ENCODE measurements around the gene CACNA1E.

The CACNA1E gene

GRCh38 chr1:181768211-181768929, 285.1 kb downstream of the CACNA1E start:
- DNase-seq = no peak
- intact Hi-C loops (cut with DNase I) = no loop called here

DNA sequence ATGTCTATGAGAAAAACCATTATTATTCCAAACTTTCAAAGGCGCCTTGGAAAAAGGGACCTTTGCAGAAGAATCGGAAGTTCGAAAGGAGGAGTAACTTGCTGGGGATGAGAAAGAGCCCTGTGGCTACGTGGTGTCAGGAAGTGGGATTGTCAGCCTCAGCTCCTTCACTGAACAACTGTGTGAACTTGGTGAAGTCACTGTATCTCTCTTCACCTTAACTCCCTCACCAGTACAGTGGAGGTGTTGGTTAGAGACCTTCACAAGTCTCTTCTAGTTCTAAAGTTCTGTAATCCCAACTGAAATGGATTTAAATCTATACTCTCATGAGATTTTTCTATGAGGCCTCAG, 285.6 kb downstream of the CACNA1E start:
- intact Hi-C loops (cut with DNase I) = no loop called here

GRCh38 chr1:181769846-181770245, 286.5 kb downstream of the CACNA1E start:
- DNase-seq = peak in 18 of 42 donors; percentile 15 to 81 (median 33)
- intact Hi-C loops (cut with DNase I) = no loop called here

More for the DNA sequence above, 285.6 kb downstream of the CACNA1E start:
- no peak for DNase-seq

GRCh38 chr1:181772714-181773113, 289.4 kb downstream of the CACNA1E start:
- DNase-seq = peak in 4 of 42 donors; percentile 12 to 58 (median 33)
- intact Hi-C loops (cut with DNase I) = no loop called here

DNA sequence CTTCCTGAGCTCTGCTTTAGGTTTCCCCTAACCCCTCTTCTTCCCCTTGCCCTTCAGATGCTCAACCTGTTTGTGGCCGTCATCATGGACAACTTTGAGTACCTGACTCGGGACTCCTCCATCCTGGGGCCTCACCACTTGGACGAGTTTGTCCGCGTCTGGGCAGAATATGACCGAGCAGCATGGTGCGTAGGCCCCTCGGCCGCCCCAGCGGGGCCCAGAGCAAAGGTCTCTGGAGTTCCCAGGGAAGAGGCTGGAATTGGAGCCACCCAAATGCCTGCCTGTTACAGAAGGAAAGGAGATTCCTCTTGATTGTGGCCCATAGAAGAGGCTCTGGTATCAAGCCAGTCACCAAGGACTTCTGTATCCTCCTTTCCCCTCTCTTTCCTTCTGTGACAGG, 292.7 kb downstream of the CACNA1E start:
- intact Hi-C loops (cut with DNase I) = no loop called here
- no peak for DNase-seq

GRCh38 chr1:181777286-181777685, 294.0 kb downstream of the CACNA1E start:
- intact Hi-C loops (cut with DNase I) = no loop called here
- DNase-seq = no peak

DNA sequence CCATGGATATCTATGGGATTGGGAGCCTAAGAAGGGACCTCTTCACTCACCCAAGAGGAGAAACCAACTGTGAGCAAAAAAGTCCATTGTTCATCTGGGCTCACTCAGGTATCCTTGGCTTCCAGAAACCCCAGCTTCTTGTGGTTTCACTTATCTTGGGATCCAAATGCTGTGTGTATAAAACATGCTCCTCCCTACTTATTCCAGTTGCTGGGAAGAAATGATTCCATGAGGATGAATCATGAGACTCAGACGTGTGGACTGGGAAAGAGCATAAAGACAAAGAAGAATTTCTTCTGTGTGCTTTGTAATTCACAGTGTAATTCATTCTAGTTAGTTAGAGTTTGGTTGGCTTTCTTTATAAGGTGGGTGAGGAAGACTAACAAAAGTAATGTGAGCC, 294.5 kb downstream of the CACNA1E start:
- DNase-seq = no peak
- intact Hi-C loops (cut with DNase I) = no loop called here

- intact Hi-C loops (cut with DNase I) = no loop called here
- peak in 1 of 42 donors; percentile 7 for DNase-seq
Observed at GRCh38 chr1:181778640-181779260, 295.4 kb downstream of the CACNA1E start.

DNA sequence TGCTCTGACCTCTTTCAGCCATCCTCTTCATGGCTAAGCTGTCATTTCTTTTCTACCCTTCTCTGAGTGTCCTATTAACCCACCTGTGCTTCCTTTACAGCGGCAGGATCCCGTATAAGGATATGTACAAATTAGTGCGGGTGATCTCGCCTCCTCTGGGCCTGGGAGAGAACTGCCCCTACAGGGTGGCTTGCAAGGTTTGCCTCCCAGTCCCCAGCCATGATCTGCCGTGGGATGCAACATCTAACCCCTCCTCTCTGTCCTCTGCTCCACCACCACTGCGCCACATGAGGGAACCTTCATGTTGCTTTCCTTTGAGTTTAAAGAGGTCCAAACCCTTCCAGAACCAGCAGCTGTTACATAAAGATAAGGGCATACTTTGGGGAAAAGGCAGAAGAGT, 296.0 kb downstream of the CACNA1E start:
- intact Hi-C loops (cut with DNase I) = no loop called here
- DNase-seq = no peak

- intact Hi-C loops (cut with DNase I) = no loop called here
- no peak for DNase-seq
Observed at GRCh38 chr1:181783208-181783607, 299.9 kb downstream of the CACNA1E start.

DNA sequence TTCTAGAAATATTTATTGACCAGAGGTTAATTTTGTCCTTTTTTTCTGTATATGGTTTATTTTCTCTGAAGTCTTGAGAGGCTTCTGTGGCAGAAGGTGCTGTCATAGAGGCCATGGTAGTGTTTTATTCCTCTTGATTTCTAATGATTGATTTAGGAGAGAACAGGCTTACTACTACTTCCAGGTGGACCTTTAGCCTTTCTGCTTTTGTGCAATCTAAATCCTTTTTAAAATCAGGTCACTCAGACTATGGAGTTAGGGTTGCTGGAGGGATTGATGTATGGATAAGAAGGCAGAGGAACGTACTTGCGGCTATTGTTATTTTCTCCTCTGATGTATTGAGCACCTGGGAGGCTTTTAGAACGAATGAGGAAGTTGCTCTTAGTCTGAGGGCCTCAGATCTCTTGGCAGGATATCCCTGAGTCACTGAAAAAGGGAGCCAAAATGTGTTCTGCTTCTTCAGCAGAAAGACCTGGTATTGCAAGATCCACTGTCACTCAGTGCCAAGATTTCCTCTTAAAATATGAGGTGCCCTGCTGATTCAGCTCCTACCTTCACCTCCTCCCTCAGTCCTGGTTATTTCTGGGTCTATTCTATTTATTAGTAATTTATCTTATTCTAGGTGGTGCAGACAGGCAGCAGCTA, 300.8 kb downstream of the CACNA1E start:
- DNase-seq = peak in 5 of 42 donors; percentile 9 to 63 (median 21)
- intact Hi-C loops (cut with DNase I) = no loop called here

GRCh38 chr1:181789395-181789794, 306.1 kb downstream of the CACNA1E start:
- intact Hi-C loops (cut with DNase I) = no loop called here
- DNase-seq = peak in 4 of 42 donors; percentile 14 to 35 (median 30)

DNA sequence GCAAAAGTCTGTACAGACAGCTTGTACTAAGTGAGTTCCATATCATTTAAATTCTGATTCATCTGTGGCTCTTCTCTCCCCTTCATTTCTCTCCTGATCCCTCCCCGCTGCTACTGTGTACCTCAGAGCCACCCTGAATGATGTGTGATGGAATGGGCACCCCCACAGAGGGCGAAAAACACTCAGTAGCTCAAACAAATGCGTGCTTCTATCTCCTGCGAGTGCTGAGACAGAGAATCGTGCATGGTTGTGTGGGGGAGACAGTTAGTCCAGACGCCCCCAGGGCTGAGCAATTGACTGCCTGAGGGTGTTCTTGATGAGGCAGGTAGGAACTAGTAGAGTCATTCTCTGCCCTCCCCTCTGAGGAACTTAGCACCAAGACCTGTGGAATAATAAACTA, 308.4 kb downstream of the CACNA1E start:
- intact Hi-C loops (cut with DNase I) = no loop called here
- DNase-seq = peak; percentile 39 to 95 (median 76)

- intact Hi-C loops (cut with DNase I) = no loop called here
- no peak for DNase-seq
Observed at GRCh38 chr1:181793831-181794230, 310.5 kb downstream of the CACNA1E start.

DNA sequence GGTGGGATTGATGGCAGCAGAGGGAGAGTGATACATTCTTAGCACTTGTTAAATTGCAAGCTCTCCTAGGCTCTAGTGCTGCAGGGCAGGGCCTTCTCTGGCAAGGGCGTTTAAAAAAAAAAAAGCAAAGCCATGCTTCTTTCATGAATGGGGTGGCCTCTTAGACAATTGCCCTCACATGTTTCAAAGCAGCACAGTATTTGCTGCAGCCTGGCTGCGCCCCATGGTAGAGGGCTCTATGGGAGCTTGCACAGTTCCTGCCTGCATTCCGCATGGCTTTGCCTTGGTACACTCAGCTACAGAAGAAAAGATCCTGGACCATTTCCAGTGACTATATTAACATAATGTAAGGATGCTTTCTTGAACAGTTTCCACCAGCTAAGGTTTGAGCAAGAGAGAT, 311.0 kb downstream of the CACNA1E start:
- intact Hi-C loops (cut with DNase I) = no loop called here
- DNase-seq = peak in 6 of 42 donors; percentile 13 to 33 (median 28)

DNA sequence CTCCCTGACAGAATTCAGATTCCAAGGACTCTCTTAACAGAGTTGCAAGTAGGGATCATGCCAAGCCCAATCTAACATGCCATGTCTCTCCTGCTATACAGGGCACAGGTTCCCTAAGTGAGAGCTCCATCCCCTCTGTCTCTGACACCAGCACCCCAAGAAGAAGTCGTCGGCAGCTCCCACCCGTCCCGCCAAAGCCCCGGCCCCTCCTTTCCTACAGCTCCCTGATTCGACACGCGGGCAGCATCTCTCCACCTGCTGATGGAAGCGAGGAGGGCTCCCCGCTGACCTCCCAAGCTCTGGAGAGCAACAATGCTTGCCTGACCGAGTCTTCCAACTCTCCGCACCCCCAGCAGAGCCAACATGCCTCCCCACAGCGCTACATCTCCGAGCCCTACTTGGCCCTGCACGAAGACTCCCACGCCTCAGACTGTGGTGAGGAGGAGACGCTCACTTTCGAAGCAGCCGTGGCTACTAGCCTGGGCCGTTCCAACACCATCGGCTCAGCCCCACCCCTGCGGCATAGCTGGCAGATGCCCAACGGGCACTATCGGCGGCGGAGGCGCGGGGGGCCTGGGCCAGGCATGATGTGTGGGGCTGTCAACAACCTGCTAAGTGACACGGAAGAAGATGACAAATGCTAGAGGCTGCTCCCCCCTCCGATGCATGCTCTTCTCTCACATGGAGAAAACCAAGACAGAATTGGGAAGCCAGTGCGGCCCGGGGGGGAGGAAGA, 315.0 kb downstream of the CACNA1E start:
- intact Hi-C loops (cut with DNase I) = no loop called here
- DNase-seq = no peak

DNA sequence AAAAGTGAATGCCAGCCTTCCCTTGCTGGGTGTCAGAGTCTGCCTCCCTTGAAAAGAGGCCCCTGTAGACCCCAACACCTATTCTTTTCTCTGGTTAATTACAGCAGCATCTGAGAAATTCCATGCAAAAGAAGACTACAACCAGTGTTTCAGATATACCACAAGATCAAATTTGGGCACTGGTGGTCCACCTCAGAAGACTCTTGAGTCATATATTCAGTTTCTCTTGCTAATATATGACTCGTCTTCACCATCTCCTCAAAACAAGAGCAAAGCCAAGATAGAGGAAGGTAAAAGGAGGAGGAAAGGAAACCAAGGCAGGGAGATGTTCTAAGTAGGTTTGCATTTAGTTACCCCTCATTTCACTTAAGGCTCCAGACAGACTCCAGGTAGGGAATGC, 318.3 kb downstream of the CACNA1E start:
- DNase-seq = no peak
- intact Hi-C loops (cut with DNase I) = no loop called here

GRCh38 chr1:181802466-181802865, 319.1 kb downstream of the CACNA1E start:
- DNase-seq = peak in 5 of 42 donors; percentile 31 to 53 (median 42)
- intact Hi-C loops (cut with DNase I) = no loop called here

DNA sequence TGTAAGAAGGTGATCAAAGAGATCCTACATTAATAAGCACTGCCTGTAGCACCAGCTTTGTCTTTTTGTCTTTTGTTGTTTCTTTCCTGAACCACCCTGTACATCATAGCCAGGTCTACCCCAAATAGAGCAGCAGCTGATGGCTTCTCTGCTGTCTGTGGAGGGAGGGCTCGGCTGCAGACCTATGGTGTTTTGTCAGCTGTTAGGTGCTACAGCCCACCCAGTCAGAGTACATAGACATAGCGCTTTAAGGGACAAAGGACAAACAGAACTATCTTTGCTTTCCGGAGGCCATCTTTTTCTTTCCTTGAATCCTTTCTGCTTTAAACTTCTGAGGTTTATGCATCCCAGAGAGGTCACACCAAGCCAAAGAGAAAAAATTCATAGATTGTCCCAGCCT, 320.1 kb downstream of the CACNA1E start:
- intact Hi-C loops (cut with DNase I) = no loop called here

GRCh38 chr1:181804989-181805388, 321.7 kb downstream of the CACNA1E start:
- intact Hi-C loops (cut with DNase I) = no loop called here
- no peak for DNase-seq

More for the DNA sequence above, 320.1 kb downstream of the CACNA1E start:
- DNase-seq = no peak
